Epithelial cell of proximal tubule (primary cell): ENCODE results near the gene CAMTA1. TPM values are rescaled to one million over a fixed set of nuclear protein-coding genes. Genes with fewer than 3 reads are reported as not detected.

ENCODE experiments used
- DNase-seq: peaks from one replicate; pipeline ENCODE4 v3.0.0-alpha.2; 2011; ENCODE audit warnings: low read depth
- H3K4me3 ChIP-seq: 2 replicates; pipeline ENCODE4 v1.5.1; 2011; ENCODE audit warnings: low read depth, mild to moderate bottlenecking, low read length
- CTCF ChIP-seq: conservative IDR thresholded peaks from 2 replicates; pipeline ENCODE4 v1.5.1; 2012; ENCODE audit warnings: low read depth, mild to moderate bottlenecking, low read length
- total RNA-seq: library from RNA; depleted of rRNA; stranded (reverse); fragments of >200 nt; gene quantifications from 2 replicates; pipeline ENCODE4 v1.2.3, GENCODE V29; 2015

Gene CAMTA1
- total RNA-seq, 1 donor from 2014 or later: 79.2 TPM

GRCh38 chr1:7373876-7374562 lies 588.8 kb downstream of the CAMTA1 start:
- H3K4me3 ChIP-seq: no peak overlapping the region
- DNase-seq: no peak
- TF ChIP-seq CTCF: no peak

- TF ChIP-seq CTCF: no peak
- no peak overlapping the region for H3K4me3 ChIP-seq
- no peak for DNase-seq
Measured at GRCh38 chr1:7374563-7375160, 589.4 kb downstream of the CAMTA1 start.

DNA sequence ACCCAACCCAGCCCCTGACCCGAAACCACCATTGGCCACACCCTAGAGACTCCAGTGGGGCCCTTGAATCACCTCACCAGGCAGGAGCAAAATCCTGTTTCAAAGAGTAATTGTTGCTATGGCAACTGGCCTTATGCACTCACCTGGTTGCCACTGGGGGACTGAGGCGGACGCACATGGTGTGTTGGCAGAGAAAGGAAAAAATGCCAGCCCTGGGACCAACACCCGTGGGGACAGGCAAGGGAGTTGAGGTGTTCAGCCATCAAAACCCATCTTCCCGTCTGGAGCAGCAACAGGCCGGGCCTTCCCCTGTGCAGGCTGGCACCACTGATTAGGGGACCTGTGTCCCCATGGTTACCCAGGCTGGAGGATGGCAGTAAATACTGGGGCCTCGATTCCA lies 590.1 kb downstream of the CAMTA1 start:
- no peak for TF ChIP-seq CTCF
- DNase-seq: no peak

DNA sequence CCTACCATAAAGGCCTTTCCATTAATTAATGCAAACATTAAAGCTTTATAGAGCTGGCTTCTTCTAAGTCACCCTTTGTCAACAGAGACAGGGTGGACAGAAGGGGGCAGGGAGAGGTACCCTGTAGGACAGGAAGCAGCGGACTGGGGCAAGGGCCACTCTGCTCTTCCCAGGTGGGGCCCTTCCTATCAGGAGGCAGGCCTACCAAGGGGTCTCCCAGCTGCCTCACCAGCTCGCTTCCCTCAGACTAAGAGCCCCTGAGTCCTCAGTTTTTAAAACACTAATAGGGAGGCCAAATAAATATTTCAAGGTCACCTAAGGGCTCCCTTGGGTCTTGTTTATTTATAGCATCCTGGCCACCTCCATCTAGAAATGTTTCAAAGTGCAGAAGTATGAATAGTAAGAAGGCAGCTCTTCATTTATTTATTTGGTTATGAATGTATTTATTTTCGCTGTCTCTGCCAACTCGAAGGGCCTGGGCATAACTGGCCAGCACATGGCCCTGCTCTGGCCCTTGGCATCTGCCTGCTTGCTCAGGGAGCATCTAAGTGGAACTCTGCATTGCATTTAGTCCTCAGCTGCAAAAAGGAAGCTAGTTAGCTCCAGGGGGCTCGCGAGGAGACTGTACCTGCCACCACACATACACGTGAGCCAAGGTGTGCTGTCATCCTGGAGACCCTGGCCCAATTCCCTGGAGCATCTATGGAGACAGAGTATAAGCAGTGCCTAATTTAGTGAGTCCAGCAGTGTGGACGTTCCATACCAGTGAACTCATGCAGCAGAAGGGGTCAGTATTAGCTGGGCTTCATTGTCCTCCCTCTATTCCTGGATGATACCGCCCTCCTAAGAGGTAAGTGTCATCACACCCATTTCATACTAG lies 590.8 kb downstream of the CAMTA1 start:
- no peak for TF ChIP-seq CTCF
- H3K4me3 ChIP-seq: no peak overlapping the region
- DNase-seq: no peak

More for the DNA sequence above, 590.1 kb downstream of the CAMTA1 start:
- no peak overlapping the region for H3K4me3 ChIP-seq

GRCh38 chr1:7376676-7377075 lies 591.4 kb downstream of the CAMTA1 start:
- H3K4me3 ChIP-seq: no peak overlapping the region
- DNase-seq: no peak
- no peak for TF ChIP-seq CTCF

DNA sequence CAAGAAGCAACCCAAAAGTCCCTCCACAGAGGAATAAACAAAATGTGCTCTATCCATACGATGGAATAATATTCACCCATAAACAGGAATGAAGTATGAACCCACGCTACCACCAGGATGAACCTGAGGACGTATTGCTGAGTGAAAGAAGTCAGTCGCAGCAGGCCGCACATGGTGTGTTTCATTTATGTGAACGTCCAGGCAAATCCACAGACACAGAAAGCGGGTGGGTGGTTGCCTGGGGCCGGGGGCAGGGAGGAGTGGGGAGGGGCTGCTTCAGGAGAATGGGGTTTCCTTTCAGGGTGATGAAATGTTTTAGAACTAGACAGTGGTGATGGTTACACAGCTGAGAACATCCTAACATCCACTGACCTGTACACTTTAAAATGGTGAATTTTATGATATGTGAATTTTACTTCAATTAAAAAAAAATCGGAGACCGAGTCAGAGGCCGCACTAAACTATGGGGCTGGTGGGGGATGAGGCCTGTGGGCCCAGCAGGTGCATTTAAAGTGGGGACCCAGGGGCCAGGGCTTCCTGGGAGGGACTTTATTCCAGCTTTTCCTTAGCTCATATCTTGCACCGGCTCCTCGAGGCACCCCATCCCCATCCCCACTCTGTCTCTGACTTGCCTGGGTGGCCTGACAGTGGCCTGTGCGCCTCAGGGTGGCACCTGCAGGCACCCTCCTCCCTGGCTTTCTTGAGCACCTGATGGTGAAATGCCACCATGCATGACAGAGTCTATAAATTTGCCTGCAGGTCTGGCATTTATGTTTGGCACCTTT lies 593.3 kb downstream of the CAMTA1 start:
- no peak for TF ChIP-seq CTCF
- no peak for DNase-seq

More for the DNA sequence above, 593.3 kb downstream of the CAMTA1 start:
- H3K4me3 ChIP-seq: no peak overlapping the region
